ENCODE measurements around the gene PRMT1.
A peak's percentile ranks its signal among the peaks of the same experiment; 100 is the strongest.

PRMT1 gene

DNA sequence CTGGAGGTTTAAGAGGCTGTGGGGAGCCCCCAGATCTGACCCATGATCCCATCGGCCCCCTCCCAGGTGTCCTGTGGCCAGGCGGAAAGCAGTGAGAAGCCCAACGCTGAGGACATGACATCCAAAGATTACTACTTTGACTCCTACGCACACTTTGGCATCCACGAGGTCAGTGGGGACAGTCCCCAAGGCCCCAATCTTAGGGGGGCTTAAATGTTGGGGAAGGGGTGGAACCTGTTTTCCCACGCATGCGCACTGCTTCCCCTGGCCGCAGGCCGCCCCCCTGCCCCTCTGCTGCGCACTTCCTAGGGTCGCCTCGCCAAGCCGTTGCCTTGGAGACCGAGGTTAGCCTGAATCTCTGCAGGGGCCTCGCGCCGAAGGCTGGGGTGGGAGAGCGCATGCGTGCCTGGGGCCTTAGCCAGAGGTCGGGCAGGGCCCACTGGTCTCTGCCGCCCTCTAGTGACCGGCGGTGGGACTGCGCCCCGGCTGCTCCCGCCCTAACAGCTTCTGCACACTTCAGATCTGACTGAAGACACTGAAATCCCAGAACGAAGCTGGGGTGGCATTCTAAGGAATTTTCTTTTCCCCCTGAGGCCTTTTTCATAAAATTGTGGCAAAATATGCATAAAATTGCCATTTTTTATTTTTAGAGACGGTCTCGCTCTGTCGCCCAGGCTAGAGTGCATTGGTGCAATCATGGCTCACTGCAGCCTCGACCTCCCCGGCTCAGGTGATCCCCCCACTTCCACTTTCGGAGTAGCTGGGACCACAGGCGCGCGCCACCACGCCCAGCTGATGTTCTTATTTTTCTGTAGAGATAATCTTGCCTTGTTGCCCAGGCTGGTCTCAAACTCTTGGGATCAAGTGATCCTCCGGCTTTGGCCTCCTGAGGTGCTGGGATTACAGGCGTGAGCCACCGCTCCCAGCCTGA is 3.6 kb downstream of the PRMT1 start:
- DNase-seq (ENCODE audit: low read depth) = peak; percentile 59
- TF ChIP-seq, protein P1, sequence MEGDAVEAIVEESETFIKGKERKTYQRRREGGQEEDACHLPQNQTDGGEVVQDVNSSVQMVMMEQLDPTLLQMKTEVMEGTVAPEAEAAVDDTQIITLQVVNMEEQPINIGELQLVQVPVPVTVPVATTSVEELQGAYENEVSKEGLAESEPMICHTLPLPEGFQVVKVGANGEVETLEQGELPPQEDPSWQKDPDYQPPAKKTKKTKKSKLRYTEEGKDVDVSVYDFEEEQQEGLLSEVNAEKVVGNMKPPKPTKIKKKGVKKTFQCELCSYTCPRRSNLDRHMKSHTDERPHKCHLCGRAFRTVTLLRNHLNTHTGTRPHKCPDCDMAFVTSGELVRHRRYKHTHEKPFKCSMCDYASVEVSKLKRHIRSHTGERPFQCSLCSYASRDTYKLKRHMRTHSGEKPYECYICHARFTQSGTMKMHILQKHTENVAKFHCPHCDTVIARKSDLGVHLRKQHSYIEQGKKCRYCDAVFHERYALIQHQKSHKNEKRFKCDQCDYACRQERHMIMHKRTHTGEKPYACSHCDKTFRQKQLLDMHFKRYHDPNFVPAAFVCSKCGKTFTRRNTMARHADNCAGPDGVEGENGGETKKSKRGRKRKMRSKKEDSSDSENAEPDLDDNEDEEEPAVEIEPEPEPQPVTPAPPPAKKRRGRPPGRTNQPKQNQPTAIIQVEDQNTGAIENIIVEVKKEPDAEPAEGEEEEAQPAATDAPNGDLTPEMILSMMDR (IDR thresholded peaks at IDR 0.05; ENCODE audit: low read depth, low read length, missing control alignments) = peak; percentile 99
- peak overlapping the region; percentile 44 for H3K4me3 ChIP-seq (ENCODE audit: low read depth, low read length)

- no peak overlapping the region for H3K4me3 ChIP-seq (ENCODE audit: low read depth, low read length)
- TF ChIP-seq, protein P1 (IDR thresholded peaks at IDR 0.05; ENCODE audit: low read depth, low read length, missing control alignments) = no peak
- DNase-seq (ENCODE audit: low read depth) = no peak
Observed at GRCh38 chr19:49681830-49682229, 4.8 kb downstream of the PRMT1 start.

DNA sequence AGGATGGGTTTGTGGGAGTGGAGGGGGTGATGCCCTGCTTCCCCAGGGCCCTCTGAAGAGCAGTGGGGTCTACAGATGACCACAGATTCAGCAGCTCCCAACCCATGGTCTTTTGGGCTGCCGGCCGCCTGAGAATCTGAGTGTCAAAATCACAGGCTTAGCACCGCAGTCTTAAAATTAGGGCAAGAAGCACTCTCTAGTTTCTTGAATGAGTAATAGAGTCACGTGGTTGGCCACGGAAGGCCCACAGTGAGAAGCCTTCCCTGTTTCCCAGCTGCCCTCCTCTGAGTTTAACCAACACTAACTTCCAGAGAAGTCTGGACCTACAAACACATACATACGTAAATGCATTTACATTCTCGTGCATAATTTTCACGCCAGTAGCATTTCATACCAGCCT is 5.2 kb downstream of the PRMT1 start:
- H3K4me3 ChIP-seq (ENCODE audit: low read depth, low read length) = no peak overlapping the region
- DNase-seq (ENCODE audit: low read depth) = no peak
- TF ChIP-seq, protein P1 (IDR thresholded peaks at IDR 0.05; ENCODE audit: low read depth, low read length, missing control alignments) = no peak

DNA sequence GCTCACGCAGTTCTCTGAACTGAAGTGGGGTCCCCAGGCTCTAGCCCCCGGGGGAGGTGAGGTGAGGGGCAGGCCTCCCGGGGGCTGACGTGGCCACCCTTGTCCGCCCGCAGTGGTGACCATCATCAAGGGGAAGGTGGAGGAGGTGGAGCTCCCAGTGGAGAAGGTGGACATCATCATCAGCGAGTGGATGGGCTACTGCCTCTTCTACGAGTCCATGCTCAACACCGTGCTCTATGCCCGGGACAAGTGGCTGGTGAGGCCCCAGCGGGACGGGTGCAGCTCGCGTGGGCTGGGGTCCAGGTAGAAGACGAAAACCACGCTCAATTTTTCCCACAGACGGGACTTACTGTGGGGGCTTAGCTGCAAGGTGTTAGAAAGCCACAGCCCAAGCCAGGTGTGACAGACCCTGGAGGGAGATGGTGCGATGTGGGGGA is 6.8 kb downstream of the PRMT1 start:
- no peak for DNase-seq (ENCODE audit: low read depth)
- TF ChIP-seq, protein P1 (IDR thresholded peaks at IDR 0.05; ENCODE audit: low read depth, low read length, missing control alignments) = no peak
- H3K4me3 ChIP-seq (ENCODE audit: low read depth, low read length) = no peak overlapping the region

DNA sequence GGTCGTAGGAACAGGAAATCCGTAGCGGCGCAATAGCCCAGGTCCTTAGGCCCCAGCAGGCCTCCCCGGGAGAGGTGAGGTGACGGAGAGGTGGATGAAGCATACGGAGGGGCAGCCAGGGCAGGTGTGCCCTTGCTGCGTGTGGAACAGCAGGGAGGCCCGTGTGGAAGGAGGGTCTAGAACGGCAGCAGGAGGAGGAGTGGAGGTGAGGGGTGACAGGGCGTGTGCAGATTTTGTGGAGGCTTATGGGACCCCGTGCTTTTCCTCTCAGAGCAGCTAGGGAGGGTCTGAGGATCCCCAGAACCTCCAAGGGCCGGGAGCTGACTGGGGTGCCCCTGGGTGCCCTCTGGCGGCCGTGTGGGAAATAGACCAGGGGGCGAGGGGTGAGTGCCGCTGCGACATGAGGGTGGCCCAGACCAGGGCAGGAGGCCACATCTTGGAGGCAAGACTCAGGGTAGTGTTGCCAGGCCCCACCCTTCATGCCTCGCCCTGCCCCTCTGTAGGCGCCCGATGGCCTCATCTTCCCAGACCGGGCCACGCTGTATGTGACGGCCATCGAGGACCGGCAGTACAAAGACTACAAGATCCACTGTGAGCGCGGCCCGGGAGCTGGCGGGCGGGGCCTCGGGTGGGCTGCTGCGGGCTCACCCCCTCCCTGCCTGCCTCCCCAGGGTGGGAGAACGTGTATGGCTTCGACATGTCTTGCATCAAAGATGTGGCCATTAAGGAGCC is 7.3 kb downstream of the PRMT1 start:
- TF ChIP-seq, protein P1 (IDR thresholded peaks at IDR 0.05; ENCODE audit: low read depth, low read length, missing control alignments) = peak; percentile 75
- no peak overlapping the region for H3K4me3 ChIP-seq (ENCODE audit: low read depth, low read length)
- DNase-seq (ENCODE audit: low read depth) = no peak

GRCh38 chr19:49684983-49685553 is 8.0 kb downstream of the PRMT1 start:
- DNase-seq (ENCODE audit: low read depth) = no peak
- TF ChIP-seq, protein P1 (IDR thresholded peaks at IDR 0.05; ENCODE audit: low read depth, low read length, missing control alignments) = no peak
- no peak overlapping the region for H3K4me3 ChIP-seq (ENCODE audit: low read depth, low read length)

Data from GM12864 (cell line).